Stimulated activated CD8-positive, alpha-beta memory T cell treated with anti-CD3 and anti-CD28 coated beads, Interleukin-15, amount 100 ng/mL, for 24 hours (primary cell): ENCODE measurements around the gene F12.

Experiments
- DNase-seq: peaks from one replicate; pipeline ENCODE4 v3.0.0-alpha.2; 2020; ENCODE audit warnings: low read depth

Gene F12

GRCh38 chr5:177355162-177355867, 54.0 kb downstream of the F12 start:
- no peak for DNase-seq

- no peak for DNase-seq
These were observed 54.7 kb downstream of the F12 start for GRCh38 chr5:177354711-177355110.

GRCh38 chr5:177354256-177354655, 55.1 kb downstream of the F12 start:
- DNase-seq: no peak

- no peak for DNase-seq
These were observed 56.3 kb downstream of the F12 start for GRCh38 chr5:177353093-177353492.
